HEK293 (cell line): Measurements from ENCODE around the gene MAP3K5.
A peak's percentile ranks its signal among the peaks of the same experiment; 100 is the strongest.

Experiments used
- CTCF ChIA-PET: fragments of 350-600 bp; formaldehyde crosslinking; extraction: SDS; loops from one replicate; lab custom pipeline; 2021; ENCODE audit warnings: antibody characterized with exemption; lab: Yijun Ruan, JAX
- POLR2A ChIA-PET: fragments of 300-600 bp; formaldehyde crosslinking; extraction: SDS; loops from one replicate; lab custom pipeline; 2020; ENCODE audit warnings: antibody characterized with exemption, inconsistent platforms; lab: Yijun Ruan, JAX
- H3K27ac ChIP-seq: fragments of 200-500 bp; sonication (Bioruptor generic); 2 replicates; pipeline ENCODE4 v1.5.1; 2014; ENCODE audit warnings: low read depth, low read length, control low read depth, inconsistent platforms; ENCODE audit errors: extremely low read depth
- H3K36me3 ChIP-seq, 2 experiments: fragments of 200-500 bp in 1 of 2; sonication (Bioruptor generic) in 1 of 2; 1 replicate in 1 of 2; 2 replicates in 1 of 2; pipeline ENCODE4 v1.5.1; 2014 to 2017; ENCODE audit warnings: inconsistent platforms in 2 of 2, low read length in 2 of 2; ENCODE audit not compliant: control insufficient read depth in 2 of 2, insufficient read depth in 1 of 2
- H3K4me1 ChIP-seq: fragments of 200-500 bp; sonication (Bioruptor generic); 2 replicates; pipeline ENCODE4 v1.5.1; 2014; ENCODE audit warnings: mild to moderate bottlenecking, low read length, inconsistent platforms; ENCODE audit not compliant: control insufficient read depth, insufficient read depth
- H3K4me3 ChIP-seq: 2 replicates; pipeline ENCODE4 v1.5.1; 2011; ENCODE audit warnings: low read depth, mild to moderate bottlenecking, control low read depth, low read length, moderate library complexity
- H3K9me3 ChIP-seq: fragments of 200-500 bp; sonication (Bioruptor generic); 2 replicates; pipeline ENCODE4 v1.5.1; 2014; ENCODE audit warnings: low read depth, low read length, inconsistent platforms; ENCODE audit not compliant: control insufficient read depth, insufficient read depth
- ATF2 ChIP-seq: fragments of 450-650 bp; formaldehyde crosslinking; IDR thresholded peaks from 2 replicates; pipeline ENCODE4 v1.5.1; 2016; ENCODE audit warnings: missing biosample characterization, missing genetic modification characterization, low read depth
- GLIS1 ChIP-seq: fragments of 450-650 bp; formaldehyde crosslinking; IDR thresholded peaks from 2 replicates; pipeline ENCODE4 v1.5.1; 2016; ENCODE audit warnings: missing biosample characterization, missing genetic modification characterization
- ZBTB11 ChIP-seq: fragments of 450-650 bp; formaldehyde crosslinking; conservative IDR thresholded peaks from 2 replicates; pipeline ENCODE4 v1.5.1; 2016; ENCODE audit warnings: low read depth, missing biosample characterization, missing genetic modification characterization
- ZBTB20 ChIP-seq: fragments of 450-650 bp; formaldehyde crosslinking; IDR thresholded peaks from 2 replicates; pipeline ENCODE4 v1.5.1; 2016; ENCODE audit warnings: missing biosample characterization, missing genetic modification characterization
- ZBTB44 ChIP-seq: fragments of 450-650 bp; IDR thresholded peaks from 2 replicates; pipeline ENCODE4 v1.5.1; 2018; ENCODE audit warnings: missing biosample characterization, mild to moderate bottlenecking, missing genetic modification characterization
- ZNF16 ChIP-seq: fragments of 450-650 bp; formaldehyde crosslinking; IDR thresholded peaks from 2 replicates; pipeline ENCODE4 v1.5.1; 2016; ENCODE audit warnings: low read depth, missing biosample characterization, missing genetic modification characterization
- ZNF175 ChIP-seq: fragments of 450-650 bp; formaldehyde crosslinking; IDR thresholded peaks from 2 replicates; pipeline ENCODE4 v1.5.1; 2016; ENCODE audit warnings: missing biosample characterization, missing genetic modification characterization
- ZNF19 ChIP-seq: fragments of 450-650 bp; formaldehyde crosslinking; IDR thresholded peaks from 2 replicates; pipeline ENCODE4; 2016; ENCODE audit warnings: missing biosample characterization, missing genetic modification characterization, low read depth
- ZNF335 ChIP-seq: fragments of 450-650 bp; formaldehyde crosslinking; conservative IDR thresholded peaks from 2 replicates; pipeline ENCODE4 v1.5.1; 2016; ENCODE audit warnings: missing biosample characterization, missing genetic modification characterization
- ZNF366 ChIP-seq: fragments of 450-650 bp; formaldehyde crosslinking; conservative IDR thresholded peaks from 2 replicates; pipeline ENCODE4 v1.5.1; 2016; ENCODE audit warnings: missing biosample characterization, missing genetic modification characterization
- ZNF423 ChIP-seq: fragments of 450-650 bp; formaldehyde crosslinking; IDR thresholded peaks from 2 replicates; pipeline ENCODE4 v1.5.1; 2016; ENCODE audit warnings: missing biosample characterization, missing genetic modification characterization
- ZNF473 ChIP-seq: fragments of 450-650 bp; formaldehyde crosslinking; IDR thresholded peaks from 2 replicates; pipeline ENCODE4 v1.5.1; 2017; ENCODE audit warnings: missing biosample characterization, missing genetic modification characterization
- ZNF48 ChIP-seq: fragments of 450-650 bp; formaldehyde crosslinking; IDR thresholded peaks from 2 replicates; pipeline ENCODE4 v1.5.1; 2016; ENCODE audit warnings: missing biosample characterization, missing genetic modification characterization
- ZNF549 ChIP-seq: fragments of 450-650 bp; IDR thresholded peaks from 2 replicates; pipeline ENCODE4 v1.5.1; 2018; ENCODE audit warnings: missing biosample characterization, missing genetic modification characterization, mild to moderate bottlenecking, inconsistent platforms, moderate library complexity
- ZNF560 ChIP-seq: fragments of 450-650 bp; formaldehyde crosslinking; IDR thresholded peaks from 2 replicates; pipeline ENCODE4 v1.5.1; 2017; ENCODE audit warnings: missing biosample characterization, missing genetic modification characterization, borderline replicate concordance
- ZNF600 ChIP-seq: fragments of 450-650 bp; formaldehyde crosslinking; IDR thresholded peaks from 2 replicates; pipeline ENCODE4 v1.5.1; 2016; ENCODE audit warnings: missing biosample characterization, missing genetic modification characterization
- ZNF670 ChIP-seq: fragments of 450-650 bp; formaldehyde crosslinking; IDR thresholded peaks from 2 replicates; pipeline ENCODE4 v1.5.1; 2016; ENCODE audit warnings: missing biosample characterization, missing genetic modification characterization, low read depth
- TF ChIP-seq, protein P1 (sequence below): fragments of 450-650 bp; formaldehyde crosslinking; IDR thresholded peaks from 2 replicates; pipeline ENCODE4 v1.5.1; 2017; ENCODE audit warnings: missing biosample characterization, missing genetic modification characterization

MAP3K5 gene

DNA sequence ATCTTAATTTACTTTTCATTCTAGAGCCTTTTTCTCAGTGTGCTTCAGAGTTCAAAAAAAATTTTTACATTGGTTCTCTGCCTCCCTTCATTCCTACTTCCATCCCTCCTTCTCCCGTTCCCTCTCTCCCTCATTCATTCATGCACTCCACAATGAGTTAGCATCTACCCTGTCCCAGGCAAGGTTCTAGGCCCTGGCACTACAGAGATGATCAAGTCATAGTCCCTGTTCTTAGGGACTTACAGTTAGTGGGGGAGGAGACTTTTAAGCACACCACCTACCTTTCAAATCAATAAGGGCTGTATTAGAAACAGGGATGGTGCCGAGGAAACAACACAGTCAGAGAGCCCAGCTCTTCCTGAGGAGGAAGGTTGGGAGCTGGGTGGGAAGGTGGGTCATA is 40.3 kb downstream of the MAP3K5 start:
- Histone ChIP-seq H3K27ac (no peak overlapping the region), H3K36me3 (no peaks in the 10 kb centered on the region)
- TF ChIP-seq ZNF366 (tag by site-specific recombination), result peak; percentile 54; the same call in 1 of the 2 replicates
- no peak for TF ChIP-seq ZNF473
- TF ChIP-seq, all 188 proteins: peak for 1
- ChIA-PET POLR2A (no interaction called here), CTCF (no interaction called here)
- no peaks in the 10 kb centered on the region for H3K4me1 ChIP-seq
- no peak overlapping the region for H3K4me3 ChIP-seq
- no peaks in the 10 kb centered on the region for H3K9me3 ChIP-seq

- Histone ChIP-seq H3K9me3 (no peaks in the 10 kb centered on the region), H3K4me1 (no peaks in the 10 kb centered on the region), H3K36me3 (no peaks in the 10 kb centered on the region), H3K4me3 (no peak overlapping the region), H3K27ac (no peak overlapping the region)
- CTCF ChIA-PET, result no interaction called here
- POLR2A ChIA-PET, result no interaction called here
- no peak for TF ChIP-seq ZNF16 (tag by site-specific recombination)
- TF ChIP-seq ZNF549 (tag by site-specific recombination), result peak; percentile 68; the same call in 1 of the 2 replicates
- no peak for TF ChIP-seq ZNF560 (tag by site-specific recombination)
- no peak for TF ChIP-seq ZNF473
- peak; percentile 79 for TF ChIP-seq ZBTB44
- TF ChIP-seq, protein P1, sequence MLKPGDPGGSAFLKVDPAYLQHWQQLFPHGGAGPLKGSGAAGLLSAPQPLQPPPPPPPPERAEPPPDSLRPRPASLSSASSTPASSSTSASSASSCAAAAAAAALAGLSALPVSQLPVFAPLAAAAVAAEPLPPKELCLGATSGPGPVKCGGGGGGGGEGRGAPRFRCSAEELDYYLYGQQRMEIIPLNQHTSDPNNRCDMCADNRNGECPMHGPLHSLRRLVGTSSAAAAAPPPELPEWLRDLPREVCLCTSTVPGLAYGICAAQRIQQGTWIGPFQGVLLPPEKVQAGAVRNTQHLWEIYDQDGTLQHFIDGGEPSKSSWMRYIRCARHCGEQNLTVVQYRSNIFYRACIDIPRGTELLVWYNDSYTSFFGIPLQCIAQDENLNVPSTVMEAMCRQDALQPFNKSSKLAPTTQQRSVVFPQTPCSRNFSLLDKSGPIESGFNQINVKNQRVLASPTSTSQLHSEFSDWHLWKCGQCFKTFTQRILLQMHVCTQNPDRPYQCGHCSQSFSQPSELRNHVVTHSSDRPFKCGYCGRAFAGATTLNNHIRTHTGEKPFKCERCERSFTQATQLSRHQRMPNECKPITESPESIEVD (tag by site-specific recombination), result peak; percentile 59
- TF ChIP-seq ZNF175 (tag by site-specific recombination), result no peak
- TF ChIP-seq ATF2 (tag by site-specific recombination), result no peak
- no peak for TF ChIP-seq GLIS1 (tag by site-specific recombination)
These were observed 40.7 kb downstream of the MAP3K5 start for GRCh38 chr6:136751522-136751956.

DNA sequence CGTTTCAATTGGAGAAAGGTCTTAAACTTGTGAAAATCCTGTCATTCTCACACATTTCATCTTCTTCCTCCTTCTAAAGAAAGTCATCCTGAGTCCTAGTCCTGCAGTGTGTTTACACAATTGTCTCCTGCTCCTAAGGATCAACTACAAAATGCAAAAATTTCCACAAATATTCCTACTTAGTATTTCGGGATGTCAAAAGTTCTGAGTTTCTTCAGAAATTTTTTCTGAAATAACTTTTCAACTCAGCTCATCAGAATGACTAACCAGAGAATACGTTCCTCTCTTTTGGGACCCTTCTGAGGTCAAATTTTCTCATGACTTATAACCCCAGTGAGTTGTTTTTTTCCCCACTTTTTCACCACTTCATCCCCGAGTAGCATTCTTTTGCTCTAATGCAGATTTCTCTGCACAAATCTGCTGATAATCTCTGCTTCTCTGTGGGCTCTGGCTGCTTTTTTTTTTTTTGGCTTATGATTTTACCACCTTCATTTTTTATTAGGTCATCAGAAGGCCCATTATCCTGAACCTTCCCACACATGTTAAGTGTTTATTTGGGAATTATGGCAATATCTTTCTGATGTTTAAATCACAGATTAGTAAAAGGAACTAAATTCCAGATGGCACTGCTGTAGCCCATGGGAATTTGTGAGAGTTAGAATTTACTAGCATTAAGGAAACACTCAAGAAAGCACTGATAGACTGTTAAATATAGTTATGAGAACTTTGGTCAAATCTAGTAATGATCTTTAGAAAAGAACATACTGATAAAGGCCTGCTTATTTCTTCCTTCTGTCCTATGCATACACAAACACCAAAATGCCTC is 41.4 kb downstream of the MAP3K5 start:
- Histone ChIP-seq H3K27ac (no peak overlapping the region), H3K4me1 (no peaks in the 10 kb centered on the region), H3K9me3 (no peaks in the 10 kb centered on the region), H3K4me3 (no peak overlapping the region), H3K36me3 (no peaks in the 10 kb centered on the region)
- CTCF ChIA-PET, result no interaction called here
- no peak for TF ChIP-seq ZNF670
- no peak for TF ChIP-seq ZNF335 (tag by site-specific recombination)
- TF ChIP-seq ZNF600, result no peak
- no peak for TF ChIP-seq ZNF19 (tag by site-specific recombination)
- TF ChIP-seq ZBTB11 (tag by site-specific recombination), result no peak
- TF ChIP-seq ZNF423 (tag by site-specific recombination), result no peak
- no peak for TF ChIP-seq ZBTB20 (tag by site-specific recombination)
- no peak for TF ChIP-seq ZNF48 (tag by site-specific recombination)
- POLR2A ChIA-PET, result interaction anchor here (0.6 kb wide), 1 partner anchor 287 kb away, joined by 4 read pairs; no protein-coding TSS in a partner anchor
